Ishikawa (cell line): ENCODE data around the gene NHLRC4.

Source experiments
- CEBPB ChIP-seq: IDR thresholded peaks from 2 replicates; pipeline ENCODE4 v1.6.1; 2012
- CREB1 ChIP-seq: IDR thresholded peaks from 2 replicates; pipeline ENCODE4 v1.6.1; 2012; ENCODE audit warnings: low read depth
- EGR1 ChIP-seq: IDR thresholded peaks from 2 replicates; pipeline ENCODE4 v1.6.1; 2012
- EP300 ChIP-seq: IDR thresholded peaks from 2 replicates; pipeline ENCODE4 v1.6.1; 2012; ENCODE audit warnings: borderline replicate concordance
- FOXM1 ChIP-seq: IDR thresholded peaks from 2 replicates; pipeline ENCODE4 v1.6.1; 2012; ENCODE audit warnings: low read depth, borderline replicate concordance
- NFIC ChIP-seq: IDR thresholded peaks from 2 replicates; pipeline ENCODE4 v1.6.1; 2012
- RAD21 ChIP-seq: IDR thresholded peaks from 2 replicates; pipeline ENCODE4 v1.6.1; 2012; ENCODE audit warnings: low read depth
- REST ChIP-seq: IDR thresholded peaks from 2 replicates; pipeline ENCODE4 v1.6.1; 2012; ENCODE audit warnings: low read depth, mild to moderate bottlenecking
- TAF1 ChIP-seq: IDR thresholded peaks from 2 replicates; pipeline ENCODE4 v1.6.1; 2012; ENCODE audit warnings: low read depth, mild to moderate bottlenecking
- TCF12 ChIP-seq: IDR thresholded peaks from 2 replicates; pipeline ENCODE4 v1.6.1; 2012; ENCODE audit warnings: low read depth
- TEAD4 ChIP-seq: IDR thresholded peaks from 2 replicates; pipeline ENCODE4 v1.6.1; 2012
- USF1 ChIP-seq: IDR thresholded peaks from 2 replicates; pipeline ENCODE4 v1.6.1; 2012
- YY1 ChIP-seq: IDR thresholded peaks from 2 replicates; pipeline ENCODE4 v1.6.1; 2012; ENCODE audit warnings: low read depth
- ZBTB7A ChIP-seq: IDR thresholded peaks from 2 replicates; pipeline ENCODE4 v1.6.1; 2012; ENCODE audit warnings: low read depth
- TF ChIP-seq, protein P1 (sequence below): IDR thresholded peaks from 2 replicates; pipeline ENCODE4 v1.6.1; 2012

NHLRC4 gene

DNA sequence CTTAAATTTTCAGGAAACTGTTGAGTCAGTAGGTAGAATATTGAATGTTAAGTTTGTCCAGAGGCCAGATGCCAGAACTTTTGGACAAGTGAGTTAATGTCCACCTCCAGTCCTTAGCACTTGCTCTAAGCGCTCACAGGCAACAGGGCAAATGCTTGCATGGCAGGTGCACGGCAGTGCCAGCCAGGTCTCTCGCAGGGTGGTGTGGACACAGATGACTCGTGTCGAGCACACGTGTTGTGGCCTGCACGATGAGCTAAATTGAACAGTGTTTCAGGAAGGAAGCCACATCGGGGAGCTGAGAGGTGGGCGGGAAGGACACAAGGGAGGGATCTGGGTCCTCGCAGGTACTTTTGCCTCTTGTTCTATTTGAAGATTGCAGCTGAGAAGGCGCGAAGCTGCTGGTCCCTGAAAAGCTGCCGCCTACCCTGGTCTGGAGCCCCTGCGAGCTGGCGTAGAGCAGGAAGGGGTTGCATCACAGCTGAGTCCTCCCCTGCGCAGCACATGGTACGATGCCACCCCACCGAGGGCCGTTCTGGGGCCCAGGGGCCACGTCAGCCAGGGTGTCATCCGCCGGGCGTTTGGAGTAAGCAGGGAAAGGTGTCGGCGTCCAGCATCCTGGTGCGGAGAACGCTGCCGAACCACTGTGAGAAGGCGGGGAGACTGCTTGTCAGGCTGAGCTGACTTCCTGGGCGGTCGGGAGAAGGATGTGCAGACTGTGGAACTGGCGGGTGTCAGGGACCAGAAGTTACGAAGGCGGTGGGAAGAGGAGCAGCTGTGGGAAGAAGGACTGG is 29.3 kb downstream of the NHLRC4 start:
- no peak for TF ChIP-seq TEAD4
- TF ChIP-seq NFIC: no peak
- TF ChIP-seq TCF12: no peak
- TF ChIP-seq RAD21: no peak
- no peak for TF ChIP-seq EP300
- TF ChIP-seq CREB1: no peak
- no peak for TF ChIP-seq FOXM1
- TF ChIP-seq USF1: no peak
- no peak for TF ChIP-seq ZBTB7A
- TF ChIP-seq, protein P1, sequence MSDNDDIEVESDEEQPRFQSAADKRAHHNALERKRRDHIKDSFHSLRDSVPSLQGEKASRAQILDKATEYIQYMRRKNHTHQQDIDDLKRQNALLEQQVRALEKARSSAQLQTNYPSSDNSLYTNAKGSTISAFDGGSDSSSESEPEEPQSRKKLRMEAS: no peak
- TF ChIP-seq YY1: no peak
- TF ChIP-seq CEBPB: no peak
- TF ChIP-seq TAF1: no peak
- no peak for TF ChIP-seq REST
- no peak for TF ChIP-seq EGR1

GRCh38 chr16:596736-597060 is 29.9 kb downstream of the NHLRC4 start:
- TF ChIP-seq CEBPB: no peak

DNA sequence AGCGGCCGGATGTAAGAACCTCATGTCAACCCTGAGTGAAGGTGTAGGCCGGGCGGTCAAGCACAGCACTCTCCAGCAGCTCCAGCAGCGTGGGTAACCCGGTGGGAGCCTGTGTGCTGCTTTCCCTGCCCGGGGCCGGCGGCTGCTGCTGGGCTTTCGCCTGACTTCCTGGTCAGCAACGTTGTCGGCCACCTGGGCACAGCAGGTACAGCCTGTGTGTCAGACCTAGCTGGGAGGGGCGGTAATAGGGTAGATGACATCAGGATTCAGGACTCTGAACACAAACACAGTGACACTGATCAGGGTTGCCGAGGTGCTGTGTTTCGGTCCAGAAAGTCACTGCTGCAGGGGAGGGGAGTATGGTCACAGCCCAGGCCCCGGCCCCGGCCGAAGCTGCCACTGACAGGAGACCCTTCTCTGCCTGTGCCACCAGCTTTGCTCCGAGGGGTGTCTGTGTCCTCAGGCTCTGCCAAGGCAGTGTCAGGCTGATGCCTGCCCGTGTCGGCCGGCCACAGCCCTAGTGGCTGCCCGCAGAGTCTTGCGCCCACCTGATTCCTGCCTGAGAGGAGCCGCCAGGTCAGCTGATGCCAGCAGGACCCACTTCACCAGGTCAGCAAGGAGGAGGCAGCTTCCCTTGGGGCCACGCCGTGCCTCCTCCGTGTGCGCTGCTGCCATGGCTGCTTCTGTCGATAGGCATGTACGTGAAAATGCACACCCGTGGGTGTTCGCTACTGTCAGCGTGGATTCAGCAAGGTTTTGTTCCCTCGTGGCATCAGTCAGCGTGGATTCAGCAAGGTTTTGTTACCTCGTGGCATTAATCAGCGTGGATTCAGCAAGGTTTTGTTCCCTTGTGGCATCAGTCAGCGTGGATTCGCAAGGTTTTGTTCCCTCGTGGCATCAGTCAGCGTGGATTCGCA is 32.3 kb downstream of the NHLRC4 start:
- TF ChIP-seq RAD21 (no peak), CREB1 (no peak), EGR1 (no peak), YY1 (no peak), TEAD4 (no peak), NFIC (no peak)

GRCh38 chr16:600781-601180 is 34.0 kb downstream of the NHLRC4 start:
- TF ChIP-seq FOXM1 (no peak), USF1 (no peak), TEAD4 (no peak), RAD21 (no peak)
- TF ChIP-seq, protein P1: no peak

GRCh38 chr16:603933-604332 is 37.1 kb downstream of the NHLRC4 start:
- no peak for TF ChIP-seq EP300
- TF ChIP-seq TCF12: no peak
- TF ChIP-seq YY1: no peak
- TF ChIP-seq, protein P1: no peak
- no peak for TF ChIP-seq REST
- no peak for TF ChIP-seq NFIC
- no peak for TF ChIP-seq EGR1
- no peak for TF ChIP-seq ZBTB7A
- no peak for TF ChIP-seq USF1
- TF ChIP-seq TAF1: no peak
- no peak for TF ChIP-seq TEAD4
- TF ChIP-seq FOXM1: no peak
- no peak for TF ChIP-seq CREB1
- no peak for TF ChIP-seq CEBPB
